Measurements from ENCODE around the gene SREBF2. TPM values are rescaled to one million over a fixed set of nuclear protein-coding genes. Genes with fewer than 3 reads are reported as not detected.
A peak's percentile ranks its signal among the peaks of the same experiment; 100 is the strongest.

The SREBF2 gene
- total RNA-seq, 1 donor from 2014 or later = 61.1 TPM

DNA sequence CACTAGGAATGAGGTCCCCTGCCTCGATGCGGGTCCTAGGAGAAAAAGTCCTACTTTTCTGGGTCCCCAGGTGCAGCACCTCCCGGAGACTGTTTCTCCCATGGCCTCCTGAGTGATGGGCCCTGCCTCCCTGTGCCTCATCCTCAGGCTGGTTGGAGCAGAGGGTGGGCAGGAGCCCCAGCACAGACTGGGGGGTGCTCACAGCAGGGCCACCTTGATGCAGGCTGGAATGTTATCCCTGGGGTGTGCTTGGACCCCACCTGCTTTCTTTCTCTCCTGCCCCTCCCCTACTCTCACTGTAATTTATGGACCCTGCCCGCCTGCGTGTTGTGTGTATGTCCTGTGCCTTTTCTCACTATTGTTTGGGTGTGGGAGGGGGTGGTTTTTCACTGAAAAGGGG, 73.9 kb downstream of the SREBF2 start:
- no peak for DNase-seq (ENCODE audit: low read depth)
- TF ChIP-seq CTCF (conservative IDR thresholded peaks at IDR 0.05; ENCODE audit: low read depth, low read length) = no peak
- no peak overlapping the region for H3K4me3 ChIP-seq (ENCODE audit: low read depth, low read length)

- DNase-seq (ENCODE audit: low read depth) = no peak
- no peak for TF ChIP-seq CTCF (conservative IDR thresholded peaks at IDR 0.05; ENCODE audit: low read depth, low read length)
- H3K4me3 ChIP-seq (ENCODE audit: low read depth, low read length) = no peak overlapping the region
Measured at GRCh38 chr22:41907436-41908401, 74.8 kb downstream of the SREBF2 start.

- no peak overlapping the region for H3K4me3 ChIP-seq (ENCODE audit: low read depth, low read length)
- TF ChIP-seq CTCF (conservative IDR thresholded peaks at IDR 0.05; ENCODE audit: low read depth, low read length) = no peak
- no peak for DNase-seq (ENCODE audit: low read depth)
Measured at GRCh38 chr22:41908411-41909309, 75.8 kb downstream of the SREBF2 start.

GRCh38 chr22:41909310-41910049, 76.6 kb downstream of the SREBF2 start:
- DNase-seq (ENCODE audit: low read depth) = no peak
- no peak overlapping the region for H3K4me3 ChIP-seq (ENCODE audit: low read depth, low read length)
- no peak for TF ChIP-seq CTCF (conservative IDR thresholded peaks at IDR 0.05; ENCODE audit: low read depth, low read length)

DNA sequence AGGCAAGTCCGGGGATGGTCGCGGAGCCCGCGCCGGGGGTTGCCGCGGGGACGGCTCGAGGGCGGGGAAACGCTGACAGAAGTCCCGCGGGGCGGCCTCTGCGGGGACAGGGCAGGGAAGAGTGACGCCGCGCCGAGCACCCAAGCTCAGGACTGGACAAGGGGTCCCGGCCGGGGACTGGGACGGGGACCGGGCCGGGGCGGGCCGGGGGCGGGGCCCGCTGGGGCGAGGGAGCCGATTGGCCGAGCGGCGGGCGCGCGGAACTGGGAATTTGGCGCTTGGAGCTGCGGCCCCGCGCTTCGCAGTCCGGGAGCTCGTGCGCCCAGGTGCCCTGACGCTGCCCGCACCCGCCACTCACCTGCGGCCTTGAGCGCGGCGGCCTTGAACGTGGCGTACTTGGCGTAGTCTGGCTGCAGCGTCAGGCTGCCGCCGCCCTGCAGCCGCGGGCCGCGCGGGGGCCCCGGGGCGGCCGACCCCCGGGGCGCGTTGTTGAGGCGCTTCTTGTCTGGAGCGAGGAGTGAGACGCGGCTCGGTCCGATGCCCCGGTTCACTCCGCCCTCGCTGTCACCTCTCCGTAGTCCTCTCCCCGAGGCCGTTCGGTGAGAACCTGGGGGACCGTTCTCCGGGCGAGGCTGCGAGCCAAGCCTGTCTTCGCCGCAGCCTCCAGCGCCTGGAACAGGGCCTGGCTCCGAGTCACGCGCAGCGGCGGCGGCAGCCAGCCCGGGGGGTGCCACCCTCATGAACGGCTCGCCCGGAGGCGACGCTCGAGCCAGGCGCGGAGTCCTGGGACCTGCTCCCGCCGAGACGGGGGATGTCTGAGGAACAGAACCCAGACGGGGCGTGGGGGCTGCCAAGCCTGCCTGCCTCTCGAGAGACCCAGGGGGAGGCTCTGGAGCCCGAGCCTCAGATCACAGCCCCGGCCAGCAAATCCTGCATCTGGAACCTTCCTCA, 77.4 kb downstream of the SREBF2 start:
- peak overlapping the region; percentile 8 for H3K4me3 ChIP-seq (ENCODE audit: low read depth, low read length)
- no peak for DNase-seq (ENCODE audit: low read depth)
- TF ChIP-seq CTCF (conservative IDR thresholded peaks at IDR 0.05; ENCODE audit: low read depth, low read length) = no peak

Data from epithelial cell of proximal tubule (primary cell).